IMR-90 (cell line): ENCODE measurements around the gene SLC17A3.

Experiments used
- BHLHE40 ChIP-seq: fragments of 150-350 bp; IDR thresholded peaks from 2 replicates; pipeline ENCODE4 v1.6.1; 2016; ENCODE audit warnings: mild to moderate bottlenecking, low read depth, low read length
- CEBPB ChIP-seq: IDR thresholded peaks from 2 replicates; pipeline ENCODE4 v1.6.1; 2012; ENCODE audit warnings: low read depth, low read length, improper control_type of control experiment
- CHD1 ChIP-seq: IDR thresholded peaks from 2 replicates; pipeline ENCODE4 v1.6.1; 2012; ENCODE audit warnings: low read depth, low read length, improper control_type of control experiment
- CTCF ChIP-seq: conservative IDR thresholded peaks from 2 replicates; pipeline ENCODE4 v1.5.1; 2012; ENCODE audit warnings: mild to moderate bottlenecking, low read depth, low read length, improper control_type of control experiment
- ELK1 ChIP-seq: fragments of 150-350 bp; IDR thresholded peaks from 2 replicates; pipeline ENCODE4 v1.6.1; 2016; ENCODE audit warnings: low read depth, mild to moderate bottlenecking, low read length, moderate library complexity, borderline replicate concordance
- FOS ChIP-seq: fragments of 150-350 bp; IDR thresholded peaks from 2 replicates; pipeline ENCODE4 v1.6.1; 2016; ENCODE audit warnings: low read depth, low read length
- MAFK ChIP-seq: IDR thresholded peaks from 2 replicates; pipeline ENCODE4 v1.6.1; 2012; ENCODE audit warnings: low read depth, low read length, improper control_type of control experiment
- MAZ ChIP-seq: IDR thresholded peaks from 2 replicates; pipeline ENCODE4 v1.6.1; 2012; ENCODE audit warnings: low read depth, mild to moderate bottlenecking, low read length, improper control_type of control experiment, moderate library complexity, borderline replicate concordance
- MXI1 ChIP-seq: IDR thresholded peaks from 2 replicates; pipeline ENCODE4 v1.6.1; 2012; ENCODE audit warnings: low read depth, mild to moderate bottlenecking, low read length, moderate library complexity, borderline replicate concordance
- POLR2A ChIP-seq: IDR thresholded peaks from 2 replicates; pipeline ENCODE4 v1.6.1; 2012; ENCODE audit warnings: mild to moderate bottlenecking, low read depth, low read length
- RAD21 ChIP-seq: IDR thresholded peaks from 2 replicates; pipeline ENCODE4 v1.6.1; 2012; ENCODE audit warnings: low read length, improper control_type of control experiment
- RFX5 ChIP-seq: IDR thresholded peaks from 2 replicates; pipeline ENCODE4 v1.8.0; 2012; ENCODE audit warnings: low read depth, mild to moderate bottlenecking, low read length, moderate library complexity
- SMC3 ChIP-seq: fragments of 150-350 bp; IDR thresholded peaks from 2 replicates; pipeline ENCODE4 v1.6.1; 2016; ENCODE audit warnings: low read depth, mild to moderate bottlenecking, antibody characterized with exemption, low read length, moderate library complexity
- USF2 ChIP-seq: fragments of 150-350 bp; IDR thresholded peaks from 2 replicates; pipeline ENCODE4 v1.6.1; 2017; ENCODE audit warnings: mild to moderate bottlenecking, antibody characterized with exemption, low read length, low read depth

- TF ChIP-seq CTCF (no peak), CHD1 (no peak), USF2 (no peak), RAD21 (no peak), POLR2A (no peak), SMC3 (no peak), FOS (no peak), RFX5 (no peak), CEBPB (no peak), MXI1 (no peak), BHLHE40 (no peak), MAFK (no peak), ELK1 (no peak), MAZ (no peak)
Observed at GRCh38 chr6:25911351-25911750, 37.3 kb upstream of the SLC17A3 start.
